GM23248 (cell line): ENCODE measurements around the gene ING5.

Experiments used
- EZH2 ChIP-seq: fragments of 200-600 bp; sonication (generic); IDR thresholded peaks from 2 replicates; pipeline ENCODE4 v1.6.1; 2018; ENCODE audit warnings: antibody characterized with exemption, mild to moderate bottlenecking; ENCODE audit not compliant: insufficient read depth, poor library complexity, severe bottlenecking
- EZH2phosphoT487 ChIP-seq: fragments of 200-600 bp; sonication (generic); IDR thresholded peaks from 2 replicates; pipeline ENCODE4 v1.6.1; 2018; ENCODE audit warnings: antibody characterized with exemption, moderate library complexity, mild to moderate bottlenecking, low read depth; ENCODE audit not compliant: insufficient read depth

DNA sequence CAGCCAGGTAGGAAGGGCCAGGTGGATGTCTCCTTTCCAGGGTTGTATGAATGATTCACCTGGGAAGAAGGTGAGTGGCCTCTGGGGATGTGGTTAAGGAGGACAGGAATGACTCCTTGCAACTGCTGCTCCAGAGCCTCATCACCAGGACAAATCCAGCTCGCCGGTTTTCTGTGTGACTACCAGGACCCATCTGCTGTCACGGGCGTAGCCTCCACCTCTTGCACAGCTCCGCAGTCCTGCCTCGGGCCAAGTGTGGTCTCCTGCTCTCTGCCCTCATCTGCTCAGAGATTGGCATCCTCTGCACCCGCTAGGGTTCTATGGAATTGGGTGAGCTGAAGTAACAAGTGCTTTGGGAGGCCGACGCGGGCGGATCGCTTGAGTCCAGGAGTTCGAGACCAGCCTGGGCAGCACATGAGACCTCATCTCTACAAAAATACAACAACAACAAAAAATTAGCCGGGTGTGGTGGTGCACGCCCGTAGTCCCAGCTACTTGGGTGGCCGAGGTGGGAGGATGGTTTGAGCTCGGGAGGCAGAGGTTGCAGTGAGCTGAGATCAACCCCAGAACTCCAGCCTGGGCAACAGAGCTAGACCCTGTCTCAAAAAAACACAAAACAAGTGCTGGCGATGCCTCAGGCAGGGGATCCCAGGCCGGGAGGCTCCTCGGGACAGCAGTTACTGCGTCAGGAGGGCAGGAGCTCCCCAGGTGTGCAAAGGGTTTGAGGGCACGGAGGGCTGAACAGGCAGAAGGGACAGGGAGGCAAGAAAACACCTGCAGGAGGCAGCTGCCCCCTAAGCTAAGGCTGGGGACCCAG lies 31.8 kb downstream of the ING5 start:
- TF ChIP-seq EZH2phosphoT487 (no peak), EZH2 (no peak)
